ENCODE measurements around the gene CNKSR2.
"Not testable (repeated sequence)": the region's sequence is repeated elsewhere in the genome, so short reads cannot be mapped to it uniquely, and the experiment has no call there.

CNKSR2 gene

GRCh38 chrX:21457718-21458117 is 83.5 kb downstream of the CNKSR2 start:
- DNase-seq, result no peak

- no peak for DNase-seq
Observed at GRCh38 chrX:21469071-21469470, 94.9 kb downstream of the CNKSR2 start.

GRCh38 chrX:21476909-21477308 is 102.7 kb downstream of the CNKSR2 start:
- no peak for DNase-seq

- peak in 1 of 2 experiments; percentile 39 for DNase-seq
Observed at GRCh38 chrX:21479695-21480270, 105.6 kb downstream of the CNKSR2 start.

- no peak for DNase-seq
Observed at GRCh38 chrX:21481761-21482160, 107.5 kb downstream of the CNKSR2 start.

DNA sequence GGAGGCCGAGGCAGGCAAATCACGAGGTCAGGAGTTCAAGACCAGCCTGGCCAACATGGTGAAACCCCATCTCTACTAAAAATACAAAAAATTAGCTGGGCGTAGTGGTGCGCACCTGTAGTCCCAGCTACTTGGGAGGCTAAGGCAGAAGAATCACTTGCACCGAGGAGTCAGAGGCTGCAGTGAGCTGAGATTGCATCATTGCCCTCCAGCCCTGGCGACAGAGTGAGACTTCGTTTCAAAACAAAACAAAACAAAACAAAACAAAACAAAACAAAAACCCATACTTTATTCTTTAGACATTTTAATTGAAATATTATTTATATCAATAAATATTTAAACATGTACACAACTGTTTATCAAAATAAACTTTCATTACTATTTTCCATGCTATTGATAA is 109.8 kb downstream of the CNKSR2 start:
- not testable (repeated sequence) for DNase-seq

DNA sequence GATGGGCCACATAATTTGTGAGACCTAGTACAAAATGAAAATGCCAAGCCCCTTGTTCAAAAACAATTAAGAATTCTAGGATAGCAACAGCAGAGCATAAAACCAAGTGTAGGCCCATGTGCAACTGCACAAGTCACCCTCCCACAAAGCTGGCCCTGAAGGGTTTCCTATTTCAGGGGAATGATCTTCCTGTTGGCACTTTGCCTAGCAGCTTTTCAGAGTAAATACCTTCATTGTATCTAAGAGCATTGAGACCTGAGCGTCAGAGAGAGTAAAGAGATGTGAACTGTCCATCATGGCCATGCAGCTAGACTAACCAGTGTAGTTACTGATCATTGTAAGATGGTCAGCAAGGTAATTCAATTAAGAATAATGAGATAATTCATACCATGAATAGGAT is 113.6 kb downstream of the CNKSR2 start:
- no peak for DNase-seq

- DNase-seq, result no peak
Observed at GRCh38 chrX:21490341-21490740, 116.1 kb downstream of the CNKSR2 start.

DNA sequence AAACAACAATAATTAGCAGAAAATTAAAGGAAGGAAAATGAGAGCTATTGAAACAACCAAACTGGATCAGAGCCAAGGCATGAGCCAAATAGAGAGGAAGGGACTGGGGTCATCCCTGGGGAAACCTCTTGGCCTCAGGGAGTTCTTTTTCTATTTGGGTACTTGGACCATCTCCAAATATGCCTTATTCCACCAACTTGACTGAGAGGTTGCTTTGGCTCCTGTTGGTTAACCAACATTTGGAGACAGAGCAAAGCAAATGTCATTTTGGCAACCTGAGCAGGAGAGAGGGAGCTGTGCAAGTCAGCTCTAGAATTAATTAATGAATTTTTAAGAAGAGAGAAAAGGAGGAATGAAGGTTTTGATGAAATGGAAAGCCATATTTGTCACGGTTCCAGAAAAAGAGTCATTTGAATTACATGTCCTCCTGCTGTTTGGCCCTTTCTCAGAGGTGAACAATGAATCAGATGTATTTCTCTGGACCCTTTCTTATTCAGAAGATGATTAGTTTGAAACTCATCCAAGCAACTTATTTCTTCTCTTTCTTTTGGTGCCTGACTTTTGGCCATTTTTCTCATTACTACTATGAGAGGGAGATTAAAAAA is 119.1 kb downstream of the CNKSR2 start:
- peak in 1 of 2 experiments; percentile 16 for DNase-seq

- no peak for DNase-seq
Observed at GRCh38 chrX:21503593-21503992, 129.4 kb downstream of the CNKSR2 start.

- no peak for DNase-seq
Observed at GRCh38 chrX:21509912-21510311, 135.7 kb downstream of the CNKSR2 start.

DNA sequence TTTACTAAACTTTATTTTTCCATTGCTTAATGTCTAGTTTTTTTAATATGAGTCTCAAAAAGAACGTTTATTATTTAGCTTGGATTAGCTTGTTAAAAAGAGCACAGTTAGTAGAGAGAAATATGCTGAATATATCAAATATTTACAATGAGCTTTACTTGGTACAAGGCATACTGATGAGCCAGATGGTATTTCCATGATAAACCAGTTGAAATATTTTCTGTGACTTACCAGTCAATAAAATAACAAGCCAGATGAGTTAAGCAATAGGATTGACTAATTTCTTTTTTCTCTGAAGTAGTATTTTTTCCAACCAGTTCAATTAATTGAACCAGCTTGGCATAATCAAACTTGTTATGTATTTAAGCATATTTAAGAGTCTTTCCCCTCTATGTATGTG is 149.8 kb downstream of the CNKSR2 start:
- no peak for DNase-seq

DNA sequence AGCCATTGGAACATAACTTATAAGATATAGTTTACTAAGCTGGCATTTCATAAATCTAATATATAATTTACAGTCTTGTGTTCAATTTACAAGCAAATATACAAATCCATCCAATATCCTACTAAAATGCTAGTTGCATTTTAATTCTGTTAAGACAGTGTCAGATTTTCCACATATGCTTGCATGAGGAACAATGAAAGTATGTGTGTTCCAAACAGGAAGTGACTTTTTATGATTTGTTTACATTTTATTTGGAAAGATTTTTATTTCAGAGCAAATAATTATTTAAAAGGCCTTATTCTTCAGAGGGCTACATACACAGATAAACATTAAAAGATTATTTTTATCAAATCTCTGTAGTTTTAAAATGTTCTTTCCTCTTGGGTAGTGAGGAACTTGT is 153.9 kb downstream of the CNKSR2 start:
- DNase-seq, result no peak

- no peak for DNase-seq
Observed at GRCh38 chrX:21529771-21530170, 155.6 kb downstream of the CNKSR2 start.

DNA sequence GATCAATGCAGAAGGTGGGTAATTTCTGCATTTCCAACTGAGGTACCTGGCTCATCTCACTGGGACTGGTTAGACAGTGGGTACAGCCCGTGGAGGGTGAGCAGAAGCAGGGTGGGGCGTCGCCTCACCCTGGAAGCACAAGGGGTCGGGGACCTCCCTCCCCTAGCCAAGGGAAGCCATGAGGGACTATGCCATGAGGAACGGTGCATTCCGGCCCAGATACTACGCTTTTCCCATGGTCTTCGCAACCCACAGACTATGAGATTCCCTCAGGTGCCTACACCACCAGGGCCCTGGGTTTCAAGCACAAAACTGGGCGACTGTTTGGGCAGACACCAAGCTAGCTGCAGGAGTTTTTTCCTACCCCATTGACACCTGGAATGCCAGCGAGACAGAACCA is 170.4 kb downstream of the CNKSR2 start:
- DNase-seq, result not testable (repeated sequence)

GRCh38 chrX:21559417-21559816 is 185.2 kb downstream of the CNKSR2 start:
- DNase-seq, result no peak

GRCh38 chrX:21565025-21565424 is 190.8 kb downstream of the CNKSR2 start:
- no peak for DNase-seq

DNA sequence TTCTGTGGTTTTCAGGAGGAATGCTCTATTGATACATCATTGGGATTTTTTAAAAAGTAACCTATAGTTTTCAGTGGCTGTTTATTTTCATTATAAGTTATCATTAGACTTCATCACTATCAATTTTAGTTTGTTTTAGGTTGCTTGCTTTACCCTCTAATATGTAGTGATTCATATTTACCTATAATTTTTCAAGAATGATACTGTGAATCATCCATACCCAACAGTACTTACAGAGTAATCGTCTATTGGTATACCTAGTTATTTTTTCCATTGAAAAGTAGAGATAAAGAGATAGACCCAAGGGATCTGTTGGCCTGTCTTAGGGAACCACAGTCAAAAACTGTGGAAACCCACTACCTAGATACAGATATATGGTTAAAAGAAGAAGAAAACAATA is 200.6 kb downstream of the CNKSR2 start:
- no peak for DNase-seq

DNA sequence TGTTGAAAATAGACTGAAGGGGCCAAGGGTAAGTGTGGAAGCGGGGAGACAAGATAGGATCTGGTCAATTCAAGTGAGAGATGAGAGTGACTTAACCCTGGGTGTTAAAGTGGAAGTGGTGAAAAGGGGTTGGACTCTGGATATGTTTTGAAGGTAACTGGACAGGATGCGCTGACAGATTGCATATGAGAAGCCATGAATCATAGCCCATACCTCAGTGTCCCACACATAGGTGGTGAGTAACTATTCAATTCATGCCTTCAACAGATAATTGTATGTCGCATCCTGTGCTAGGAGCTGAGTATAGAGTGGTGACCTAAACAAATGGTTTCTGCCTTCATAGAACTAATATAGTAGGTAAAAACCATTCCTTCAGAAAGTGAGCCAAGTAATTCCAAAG is 207.3 kb downstream of the CNKSR2 start:
- no peak for DNase-seq

GRCh38 chrX:21586001-21586400 is 211.8 kb downstream of the CNKSR2 start:
- DNase-seq, result no peak

- DNase-seq, result no peak
Observed at GRCh38 chrX:21590012-21590776, 216.0 kb downstream of the CNKSR2 start.

- no peak for DNase-seq
Observed at GRCh38 chrX:21606002-21606401, 231.8 kb downstream of the CNKSR2 start.

- no peak for DNase-seq
Observed at GRCh38 chrX:21610168-21610567, 235.9 kb downstream of the CNKSR2 start.

DNA sequence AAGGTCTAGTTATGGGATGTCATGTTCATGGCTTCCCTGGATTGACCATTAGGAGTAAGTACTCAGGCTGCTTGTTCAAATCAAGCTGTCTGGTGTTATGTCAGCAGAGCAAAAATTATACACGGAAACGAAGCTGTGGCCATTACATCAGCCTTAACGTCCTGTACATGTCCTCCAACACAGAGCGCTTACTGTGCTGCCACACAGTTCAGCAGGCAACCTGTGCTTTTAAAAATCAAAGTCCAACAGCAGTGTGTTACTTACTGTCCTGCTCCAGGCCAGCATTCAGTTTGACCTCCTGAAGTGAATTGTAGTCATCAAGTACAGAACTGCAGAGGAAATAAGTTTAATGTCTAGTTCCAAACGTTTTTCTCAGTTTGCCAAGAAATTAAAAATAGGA is 237.9 kb downstream of the CNKSR2 start:
- DNase-seq, result no peak
